Measurements from ENCODE around the gene LNPK.

The LNPK gene

GRCh38 chr2:175889701-175890302 lies 112.3 kb downstream of the LNPK start:
- no peak overlapping the region for H3K27ac ChIP-seq
- H3K4me3 ChIP-seq: no peak overlapping the region
- TF ChIP-seq CTCF (IDR thresholded peaks at IDR 0.05): no peak
- no peak for DNase-seq (ENCODE audit: low spot score)

- DNase-seq (ENCODE audit: low spot score): no peak
- TF ChIP-seq CTCF (IDR thresholded peaks at IDR 0.05): no peak
- Histone ChIP-seq H3K27ac (no peak overlapping the region), H3K4me3 (no peak overlapping the region)
Measured at GRCh38 chr2:175887776-175888175, 114.3 kb downstream of the LNPK start.

- TF ChIP-seq CTCF (IDR thresholded peaks at IDR 0.05): no peak
- no peak for DNase-seq (ENCODE audit: low spot score)
- no peak overlapping the region for H3K4me3 ChIP-seq
- no peak overlapping the region for H3K27ac ChIP-seq
Measured at GRCh38 chr2:175884697-175885393, 117.2 kb downstream of the LNPK start.

- no peak overlapping the region for H3K27ac ChIP-seq
- TF ChIP-seq CTCF (IDR thresholded peaks at IDR 0.05): no peak
- DNase-seq (ENCODE audit: low spot score): no peak
- H3K4me3 ChIP-seq: no peak overlapping the region
Measured at GRCh38 chr2:175883586-175884194, 118.4 kb downstream of the LNPK start.

GRCh38 chr2:175879679-175880078 lies 122.4 kb downstream of the LNPK start:
- H3K4me3 ChIP-seq: no peak overlapping the region
- no peak for TF ChIP-seq CTCF (IDR thresholded peaks at IDR 0.05)
- H3K27ac ChIP-seq: no peak overlapping the region
- DNase-seq (ENCODE audit: low spot score): no peak

- Histone ChIP-seq H3K4me3 (no peak overlapping the region), H3K27ac (no peak overlapping the region)
- DNase-seq (ENCODE audit: low spot score): no peak
- TF ChIP-seq CTCF (IDR thresholded peaks at IDR 0.05): no peak
Measured at GRCh38 chr2:175877845-175878544, 124.1 kb downstream of the LNPK start.
